Endothelial cell of umbilical vein (primary cell): ENCODE measurements around the gene CHST11. TPM values are rescaled to one million over a fixed set of nuclear protein-coding genes. Genes with fewer than 3 reads are reported as not detected.

Experiments
- BruUV-seq: library from RNA; stranded (reverse); fragments of 400-500 nt; replicated peaks from 2 replicates; lab custom pipeline; 2021; lab: Mats Ljungman, UMichigan
- CTCF ChIA-PET: fragments of 300-600, 350-600 bp; sonication (Branson Sonifier 250); formaldehyde crosslinking; loops from one replicate; lab custom pipeline; 2021; ENCODE audit warnings: antibody characterized with exemption, inconsistent platforms; lab: Charles Lee
- POLR2A ChIA-PET: fragments of 300-600, 350-600 bp; sonication (Branson Sonifier 250); formaldehyde crosslinking; loops from one replicate; lab custom pipeline; 2021; ENCODE audit warnings: antibody characterized with exemption, inconsistent platforms; lab: Charles Lee
- DNase-seq: peaks from one replicate; pipeline ENCODE4 v3.0.0-alpha.2; 2011; ENCODE audit warnings: low read depth, low spot score
- FAIRE-seq: peaks from 2 replicates; lab custom pipeline; 2011; peaks lifted over from hg19 to GRCh38; lab: Jason Lieb, UNC
- H2AFZ ChIP-seq: 2 replicates; pipeline ENCODE4 v1.6.0; 2012; ENCODE audit warnings: low read depth, low read length, control low read depth, inconsistent platforms
- H3K27ac ChIP-seq: 2 replicates; pipeline ENCODE4 v1.5.1; 2011; ENCODE audit warnings: low read depth, mild to moderate bottlenecking, control low read depth, low read length, moderate library complexity; ENCODE audit not compliant: insufficient read depth
- H3K27me3 ChIP-seq, 2 experiments: 2 replicates each; pipeline versions ENCODE4 v1.6.0 to v1.6.1; 2011; ENCODE audit warnings: low read length in 2 of 2, mixed read lengths in 1 of 2; ENCODE audit not compliant: control insufficient read depth in 2 of 2, insufficient read depth in 2 of 2
- H3K36me3 ChIP-seq, 2 experiments: 2 replicates in 1 of 2; 3 replicates in 1 of 2; pipeline ENCODE4 v1.5.1; 2011; ENCODE audit warnings: low read length in 2 of 2, mild to moderate bottlenecking in 1 of 2, moderate library complexity in 1 of 2; ENCODE audit not compliant: control insufficient read depth in 2 of 2, insufficient read depth in 2 of 2; ENCODE audit errors: extremely low read depth in 1 of 2
- H3K4me1 ChIP-seq: 3 replicates; pipeline ENCODE4 v1.5.1; 2011; ENCODE audit warnings: mild to moderate bottlenecking, low read length; ENCODE audit not compliant: control insufficient read depth, insufficient read depth; ENCODE audit errors: extremely low read depth
- H3K4me2 ChIP-seq: 2 replicates; pipeline ENCODE4 v1.6.1; 2011; ENCODE audit warnings: low read length, control low read depth, mixed read lengths; ENCODE audit not compliant: insufficient read depth
- H3K4me3 ChIP-seq, 3 experiments: fragments of 200-600 bp in 1 of 3; sonication (generic), shearing (Covaris generic) in 1 of 3; replicated peaks in 1 of 3; 2 replicates each; pipeline ENCODE4 v1.5.1; 2011 to 2016; ENCODE audit warnings: control low read depth in 3 of 3, low read length in 3 of 3, mild to moderate bottlenecking in 2 of 3, inconsistent platforms in 1 of 3, low read depth in 1 of 3, moderate library complexity in 1 of 3; ENCODE audit not compliant: insufficient read depth in 1 of 3
- H3K79me2 ChIP-seq: 2 replicates; pipeline ENCODE4 v1.6.0; 2012; ENCODE audit warnings: low read length, inconsistent platforms; ENCODE audit not compliant: control insufficient read depth, insufficient read depth
- H3K9ac ChIP-seq: replicated peaks from 2 replicates; pipeline ENCODE3; 2011; ENCODE audit warnings: low read length, control low read depth; ENCODE audit not compliant: insufficient read depth; ENCODE audit errors: extremely low read depth
- H3K9me1 ChIP-seq: replicated peaks from 3 replicates; pipeline ENCODE4 v1.6.0; 2011; ENCODE audit warnings: mild to moderate bottlenecking, low read length; ENCODE audit not compliant: control insufficient read depth, insufficient read depth; ENCODE audit errors: extremely low read depth
- H3K9me3 ChIP-seq: replicated peaks from 2 replicates; pipeline ENCODE4 v1.5.1; 2012; ENCODE audit warnings: low read length, inconsistent platforms; ENCODE audit not compliant: control insufficient read depth, insufficient read depth
- H4K20me1 ChIP-seq: replicated peaks from 2 replicates; pipeline ENCODE3; 2011; ENCODE audit warnings: mild to moderate bottlenecking, low read length; ENCODE audit not compliant: control insufficient read depth, insufficient read depth; ENCODE audit errors: extremely low read depth
- EZH2 ChIP-seq: IDR thresholded peaks from 2 replicates; pipeline ENCODE4 v1.6.1; 2012; ENCODE audit warnings: borderline replicate concordance, low read depth, mild to moderate bottlenecking, moderate library complexity, low read length, inconsistent platforms; ENCODE audit not compliant: severe bottlenecking
- FOS ChIP-seq: IDR thresholded peaks from 2 replicates; pipeline ENCODE4 v1.6.1; 2011; ENCODE audit warnings: mild to moderate bottlenecking, low read length, moderate library complexity, borderline replicate concordance; ENCODE audit not compliant: insufficient read depth
- GATA2 ChIP-seq: IDR thresholded peaks from 2 replicates; pipeline ENCODE4 v1.7.0; 2011; ENCODE audit warnings: low read depth, mild to moderate bottlenecking, moderate library complexity, mixed read lengths, low read length; ENCODE audit not compliant: insufficient read length, insufficient read depth
- JUN ChIP-seq: IDR thresholded peaks from 2 replicates; pipeline ENCODE4 v1.6.1; 2011; ENCODE audit warnings: borderline replicate concordance, low read depth; ENCODE audit not compliant: insufficient read length, insufficient read depth
- MYC ChIP-seq: IDR thresholded peaks from one replicate; pipeline ENCODE4 v1.6.1; 2011; ENCODE audit warnings: mild to moderate bottlenecking, low read depth, low read length
- POLR2A ChIP-seq: IDR thresholded peaks from 2 replicates; pipeline ENCODE4 v1.6.1; 2012; ENCODE audit warnings: low read depth, mild to moderate bottlenecking, control low read depth, low read length
- POLR2AphosphoS5 ChIP-seq: IDR thresholded peaks from 2 replicates; pipeline ENCODE4 v1.6.1; 2012; ENCODE audit warnings: low read depth, mild to moderate bottlenecking, control low read depth, low read length, moderate library complexity; ENCODE audit not compliant: insufficient read depth
- dilution Hi-C: fragments of 300-500 bp; cut with MboI; formaldehyde crosslinking; loops from one replicate; pipeline ENCODE4 v1.15.0; 2019; ENCODE audit warnings: low sequenced_read_pairs; ENCODE audit not compliant: extremely low pct_ligation_motif_present
- intact Hi-C: fragments of 100-400 bp; cut with micrococcal nuclease; formaldehyde crosslinking; loops from one replicate; pipeline ENCODE4 v1.10.0; 2022
- polyA plus RNA-seq, 4 experiments: library from polyadenylated mRNA; depleted of rRNA in 3 of 4; stranded (reverse) in 3 of 4; unstranded in 1 of 4; fragments of >200 nt; gene quantifications; 2 replicates each; pipeline versions ENCODE4 v1.2.1 to v1.2.3, GENCODE V29; 2011 to 2012; ENCODE audit warnings: missing spikeins in 1 of 4
- total RNA-seq: library from RNA; stranded (reverse); gene quantifications from 2 replicates; pipeline ENCODE4 v1.2.3, GENCODE V29; 2021
- TF ChIP-seq, protein P1 (sequence below): IDR thresholded peaks from 2 replicates; pipeline ENCODE4 v1.6.1; 2011; ENCODE audit not compliant: insufficient read depth, insufficient read length
- TF ChIP-seq, protein P2 (sequence below), 2 donors: IDR thresholded peaks; 1 replicate in 1 of 2; 2 replicates in 1 of 2; pipeline ENCODE4 v1.5.1; 2011; ENCODE audit warnings: low read length in 2 of 2, mild to moderate bottlenecking in 2 of 2, moderate library complexity in 2 of 2, control low read depth in 1 of 2, inconsistent platforms in 1 of 2, low read depth in 1 of 2; ENCODE audit not compliant: insufficient read depth in 1 of 2; ENCODE audit errors: extremely low read depth in 1 of 2

The CHST11 gene
- total and polyA plus RNA-seq, 2 donors (not counting 3 experiments of a cell fraction or from before 2014, with no cell fraction given): 19.7 to 20.9 TPM

DNA sequence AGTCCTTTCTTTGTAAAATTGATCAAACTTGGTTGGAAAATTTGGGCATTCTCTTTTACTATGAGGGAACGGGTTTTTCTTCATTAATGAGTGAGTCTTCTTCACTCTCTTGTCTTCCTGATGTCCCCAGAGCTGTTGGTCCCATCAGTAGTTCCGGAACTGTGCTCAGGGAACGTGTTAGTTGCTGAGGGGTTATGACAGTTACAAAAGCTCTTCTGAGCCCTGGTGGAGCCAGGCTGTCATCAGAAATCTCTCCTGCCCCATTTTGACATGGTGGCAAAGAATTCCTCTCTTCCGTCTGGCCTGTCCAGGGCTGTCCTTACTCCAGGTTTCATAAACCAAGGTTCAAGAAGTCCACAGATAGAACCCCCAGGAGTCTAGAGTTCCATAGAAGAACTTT lies 292.8 kb downstream of the CHST11 start:
- Histone ChIP-seq H3K27me3 (no peaks in the 10 kb centered on the region), H3K4me1 (peaks cover 5% of the 10 kb centered on the region), H3K9me3 (no peaks in the 10 kb centered on the region), H3K9ac (no peak overlapping the region), H4K20me1 (no peaks in the 10 kb centered on the region), H3K4me3 (no peak overlapping the region), H3K4me2 (no peak overlapping the region), H3K27ac (no peak overlapping the region), H2AFZ (no peak overlapping the region), H3K9me1 (no peaks in the 10 kb centered on the region), H3K79me2 (no peaks in the 10 kb centered on the region), H3K36me3 (no peaks in the 10 kb centered on the region)
- ChIA-PET POLR2A (no interaction called here), CTCF (interaction anchor here (0.8 to 1.2 kb wide), 2 partner anchors 10 to 368 kb away, joined by 3 to 6 read pairs; no protein-coding TSS in a partner anchor)
- intact Hi-C loops: no loop called here
- no TSS peak for BruUV-seq
- no peak for FAIRE-seq
- dilution Hi-C loops: no loop called here
- no peak for TF ChIP-seq GATA2
- TF ChIP-seq JUN: no peak
- TF ChIP-seq POLR2A: no peak
- no peak for TF ChIP-seq EZH2
- TF ChIP-seq, protein P1, sequence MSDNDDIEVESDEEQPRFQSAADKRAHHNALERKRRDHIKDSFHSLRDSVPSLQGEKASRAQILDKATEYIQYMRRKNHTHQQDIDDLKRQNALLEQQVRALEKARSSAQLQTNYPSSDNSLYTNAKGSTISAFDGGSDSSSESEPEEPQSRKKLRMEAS: no peak
- TF ChIP-seq POLR2AphosphoS5: no peak
- TF ChIP-seq FOS: no peak
- TF ChIP-seq MYC: no peak
- TF ChIP-seq, protein P2, sequence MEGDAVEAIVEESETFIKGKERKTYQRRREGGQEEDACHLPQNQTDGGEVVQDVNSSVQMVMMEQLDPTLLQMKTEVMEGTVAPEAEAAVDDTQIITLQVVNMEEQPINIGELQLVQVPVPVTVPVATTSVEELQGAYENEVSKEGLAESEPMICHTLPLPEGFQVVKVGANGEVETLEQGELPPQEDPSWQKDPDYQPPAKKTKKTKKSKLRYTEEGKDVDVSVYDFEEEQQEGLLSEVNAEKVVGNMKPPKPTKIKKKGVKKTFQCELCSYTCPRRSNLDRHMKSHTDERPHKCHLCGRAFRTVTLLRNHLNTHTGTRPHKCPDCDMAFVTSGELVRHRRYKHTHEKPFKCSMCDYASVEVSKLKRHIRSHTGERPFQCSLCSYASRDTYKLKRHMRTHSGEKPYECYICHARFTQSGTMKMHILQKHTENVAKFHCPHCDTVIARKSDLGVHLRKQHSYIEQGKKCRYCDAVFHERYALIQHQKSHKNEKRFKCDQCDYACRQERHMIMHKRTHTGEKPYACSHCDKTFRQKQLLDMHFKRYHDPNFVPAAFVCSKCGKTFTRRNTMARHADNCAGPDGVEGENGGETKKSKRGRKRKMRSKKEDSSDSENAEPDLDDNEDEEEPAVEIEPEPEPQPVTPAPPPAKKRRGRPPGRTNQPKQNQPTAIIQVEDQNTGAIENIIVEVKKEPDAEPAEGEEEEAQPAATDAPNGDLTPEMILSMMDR (IDR thresholded peaks at IDR 0.05; ENCODE audit: extremely low read depth in 1 of 2, insufficient read depth in 1 of 2, low read depth in 1 of 2, low read length in 2 of 2): no peak
- no peak for DNase-seq
